ENCODE measurements around the gene WARS2. TPM values are rescaled to one million over a fixed set of nuclear protein-coding genes. Genes with fewer than 3 reads are reported as not detected.

The WARS2 gene
- total RNA-seq, 1 experiment from 2014 or later: 13.3 TPM

DNA sequence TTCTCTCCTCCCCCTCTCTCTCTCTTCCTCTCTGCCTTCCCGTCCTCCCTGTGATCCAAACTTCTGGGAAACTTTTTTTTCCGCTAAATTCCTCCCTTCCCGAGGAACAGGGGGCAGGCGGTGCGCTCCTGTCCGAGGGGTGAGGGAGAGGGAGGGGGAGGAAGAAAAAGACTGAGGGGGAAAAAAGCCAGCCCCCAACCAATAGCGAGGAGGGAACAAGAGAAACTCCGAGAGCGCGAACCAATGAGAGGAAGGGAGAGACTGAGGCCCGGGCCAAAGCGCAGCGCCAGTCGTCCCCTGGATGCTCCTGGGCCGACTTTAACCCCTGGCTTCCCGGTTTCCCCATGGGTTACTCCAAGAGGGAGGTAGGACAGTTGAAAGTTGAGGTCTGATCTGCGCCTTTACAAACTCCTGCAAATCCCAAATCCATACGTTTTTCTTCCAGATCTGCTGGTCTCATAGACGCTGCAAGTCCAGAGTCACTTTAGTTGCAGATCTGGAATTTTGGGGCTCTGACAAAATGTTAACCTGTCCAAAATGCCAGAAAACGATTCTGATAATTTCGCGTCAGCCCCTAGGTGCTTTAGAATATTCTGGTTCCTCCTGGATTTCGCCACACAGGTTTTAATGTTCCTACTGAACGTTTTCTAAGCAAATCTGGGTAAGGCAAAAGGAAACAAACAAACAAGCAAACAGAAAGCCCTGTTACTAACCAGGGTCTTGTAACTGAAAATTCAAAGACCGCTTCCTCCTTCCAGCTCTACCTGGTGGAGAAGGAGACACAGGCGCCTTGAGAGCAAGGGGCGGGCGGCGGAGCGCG lies 152.1 kb downstream of the WARS2 start, which contains the start of gene TBX15:
Gene TBX15 (minus strand): TSS at position 158 of the 820 bp plus-strand sequence. CDS start 548 bp downstream, outside the sequence.
- BruUV-seq (replicated peaks): no TSS peak
- H3K27me3 ChIP-seq (replicated peaks; ENCODE audit: insufficient read depth, low read depth, low read length, poor library complexity): peaks cover 21% of the 10 kb centered on the region
- ChIA-PET POLR2A (ENCODE audit: low non-redundant PET) (no interaction called here), CTCF (no interaction called here)
- peaks cover 4% of the 10 kb centered on the region for H3K4me1 ChIP-seq (ENCODE audit: insufficient read depth, low read length, poor library complexity, severe bottlenecking)
- DNase-seq (ENCODE audit: low spot score): no peak
- no peaks in the 10 kb centered on the region for H3K36me3 ChIP-seq (ENCODE audit: insufficient read depth, low read length, poor library complexity, severe bottlenecking)
- no peaks in the 10 kb centered on the region for H3K9me3 ChIP-seq (ENCODE audit: low read depth, low read length, poor library complexity, severe bottlenecking)
- H3K4me3 ChIP-seq (ENCODE audit: low read depth, low read length, poor library complexity, severe bottlenecking): peak within 1 kb of the TSS; percentile 44
- no peak for TF ChIP-seq EZH2 (IDR thresholded peaks at IDR 0.05; ENCODE audit: borderline replicate concordance, low read depth, low read length, poor library complexity, severe bottlenecking)
- TF ChIP-seq, protein P1, sequence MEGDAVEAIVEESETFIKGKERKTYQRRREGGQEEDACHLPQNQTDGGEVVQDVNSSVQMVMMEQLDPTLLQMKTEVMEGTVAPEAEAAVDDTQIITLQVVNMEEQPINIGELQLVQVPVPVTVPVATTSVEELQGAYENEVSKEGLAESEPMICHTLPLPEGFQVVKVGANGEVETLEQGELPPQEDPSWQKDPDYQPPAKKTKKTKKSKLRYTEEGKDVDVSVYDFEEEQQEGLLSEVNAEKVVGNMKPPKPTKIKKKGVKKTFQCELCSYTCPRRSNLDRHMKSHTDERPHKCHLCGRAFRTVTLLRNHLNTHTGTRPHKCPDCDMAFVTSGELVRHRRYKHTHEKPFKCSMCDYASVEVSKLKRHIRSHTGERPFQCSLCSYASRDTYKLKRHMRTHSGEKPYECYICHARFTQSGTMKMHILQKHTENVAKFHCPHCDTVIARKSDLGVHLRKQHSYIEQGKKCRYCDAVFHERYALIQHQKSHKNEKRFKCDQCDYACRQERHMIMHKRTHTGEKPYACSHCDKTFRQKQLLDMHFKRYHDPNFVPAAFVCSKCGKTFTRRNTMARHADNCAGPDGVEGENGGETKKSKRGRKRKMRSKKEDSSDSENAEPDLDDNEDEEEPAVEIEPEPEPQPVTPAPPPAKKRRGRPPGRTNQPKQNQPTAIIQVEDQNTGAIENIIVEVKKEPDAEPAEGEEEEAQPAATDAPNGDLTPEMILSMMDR (conservative IDR thresholded peaks at IDR 0.05; ENCODE audit: low read depth, low read length): no peak
- intact Hi-C loops (cut with micrococcal nuclease; ENCODE audit: unreplicated experiment): no loop called here
- no peak within 1 kb of the TSS for H3K27ac ChIP-seq (ENCODE audit: low read depth, low read length, poor library complexity, severe bottlenecking)

- intact Hi-C loops (cut with micrococcal nuclease; ENCODE audit: unreplicated experiment): no loop called here
- H3K27ac ChIP-seq (ENCODE audit: low read depth, low read length, poor library complexity, severe bottlenecking): no peak overlapping the region
These were observed 152.8 kb downstream of the WARS2 start for GRCh38 chr1:118987468-118988185.

More at GRCh38 chr1:118987468-118988185, 152.8 kb downstream of the WARS2 start:
- Histone ChIP-seq H3K27me3 (replicated peaks; ENCODE audit: insufficient read depth, low read depth, low read length, poor library complexity) (peaks cover 21% of the 10 kb centered on the region), H3K4me1 (ENCODE audit: insufficient read depth, low read length, poor library complexity, severe bottlenecking) (peaks cover 4% of the 10 kb centered on the region), H3K9me3 (ENCODE audit: low read depth, low read length, poor library complexity, severe bottlenecking) (no peaks in the 10 kb centered on the region), H3K4me3 (ENCODE audit: low read depth, low read length, poor library complexity, severe bottlenecking) (peak overlapping the region; percentile 44), H3K36me3 (ENCODE audit: insufficient read depth, low read length, poor library complexity, severe bottlenecking) (no peaks in the 10 kb centered on the region)
- ChIA-PET CTCF (no interaction called here), POLR2A (ENCODE audit: low non-redundant PET) (no interaction called here)
- TF ChIP-seq, protein P1 (conservative IDR thresholded peaks at IDR 0.05; ENCODE audit: low read depth, low read length): no peak
- peak; percentile 52 for TF ChIP-seq EZH2 (IDR thresholded peaks at IDR 0.05; ENCODE audit: borderline replicate concordance, low read depth, low read length, poor library complexity, severe bottlenecking)
- BruUV-seq (replicated peaks): no TSS peak
- DNase-seq (ENCODE audit: low spot score): peak; percentile 22
